ENCODE results near the gene NXPE2.

NXPE2 gene

DNA sequence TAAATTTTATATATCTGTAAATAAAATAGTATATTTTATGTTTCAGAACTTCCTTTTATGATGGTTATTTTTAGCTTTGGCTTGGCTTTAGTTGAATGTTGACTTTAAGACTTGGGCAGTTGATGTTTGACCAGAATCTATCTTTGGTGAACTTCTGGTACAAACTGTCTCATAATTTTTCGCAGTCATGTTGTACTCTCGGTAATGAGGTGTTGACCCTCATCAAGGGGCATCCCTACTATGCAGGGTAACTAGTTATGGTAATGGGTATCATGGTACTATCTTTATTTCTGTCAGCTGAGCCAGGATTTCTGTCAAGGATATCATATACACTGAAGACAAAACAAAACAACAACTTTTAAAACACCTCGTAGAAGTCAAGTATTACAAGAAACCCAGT lies 67.7 kb downstream of the NXPE2 start:
- no peak for DNase-seq (ENCODE audit: extremely low read depth, insufficient read length)
- Histone ChIP-seq H3K36me3 (ENCODE audit: control insufficient read depth, insufficient read depth, low read length) (no peaks in the 10 kb centered on the region), H3K27me3 (replicated peaks; ENCODE audit: control insufficient read depth, insufficient read depth, low read length) (no peaks in the 10 kb centered on the region; the same call in 1 of the 2 replicates), H3K4me3 (replicated peaks; ENCODE audit: low read depth, low read length) (no peak overlapping the region)
- TF ChIP-seq, protein P1, sequence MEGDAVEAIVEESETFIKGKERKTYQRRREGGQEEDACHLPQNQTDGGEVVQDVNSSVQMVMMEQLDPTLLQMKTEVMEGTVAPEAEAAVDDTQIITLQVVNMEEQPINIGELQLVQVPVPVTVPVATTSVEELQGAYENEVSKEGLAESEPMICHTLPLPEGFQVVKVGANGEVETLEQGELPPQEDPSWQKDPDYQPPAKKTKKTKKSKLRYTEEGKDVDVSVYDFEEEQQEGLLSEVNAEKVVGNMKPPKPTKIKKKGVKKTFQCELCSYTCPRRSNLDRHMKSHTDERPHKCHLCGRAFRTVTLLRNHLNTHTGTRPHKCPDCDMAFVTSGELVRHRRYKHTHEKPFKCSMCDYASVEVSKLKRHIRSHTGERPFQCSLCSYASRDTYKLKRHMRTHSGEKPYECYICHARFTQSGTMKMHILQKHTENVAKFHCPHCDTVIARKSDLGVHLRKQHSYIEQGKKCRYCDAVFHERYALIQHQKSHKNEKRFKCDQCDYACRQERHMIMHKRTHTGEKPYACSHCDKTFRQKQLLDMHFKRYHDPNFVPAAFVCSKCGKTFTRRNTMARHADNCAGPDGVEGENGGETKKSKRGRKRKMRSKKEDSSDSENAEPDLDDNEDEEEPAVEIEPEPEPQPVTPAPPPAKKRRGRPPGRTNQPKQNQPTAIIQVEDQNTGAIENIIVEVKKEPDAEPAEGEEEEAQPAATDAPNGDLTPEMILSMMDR (IDR thresholded peaks at IDR 0.05; ENCODE audit: insufficient read depth, low read length, poor library complexity, severe bottlenecking) = no peak
